ENCODE results near the gene ATRNL1. TPM values are rescaled to one million over a fixed set of nuclear protein-coding genes. Genes with fewer than 3 reads are reported as not detected.

ATRNL1 gene
- total RNA-seq, 1 experiment from 2014 or later = 1.3 TPM

DNA sequence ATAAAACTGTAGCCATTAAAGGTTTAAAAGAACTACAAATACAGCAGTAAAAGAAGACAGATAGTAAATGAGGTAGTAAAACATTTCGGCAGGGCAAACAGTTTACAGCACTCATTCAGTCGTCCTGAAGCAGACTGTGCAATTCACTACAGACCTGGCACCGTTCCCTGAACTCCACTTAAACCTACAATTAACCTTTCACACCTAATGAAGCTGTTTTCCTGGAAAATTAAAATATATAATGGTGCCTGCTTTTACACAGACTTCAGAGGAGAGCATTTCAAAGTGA, 844.5 kb downstream of the ATRNL1 start:
- no peak overlapping the region for H3K4me3 ChIP-seq (replicated peaks in 1 of 2; ENCODE audit: low read depth in 1 of 2, low read length in 2 of 2)
- peaks cover 44% of the 10 kb centered on the region for H3K27me3 ChIP-seq (ENCODE audit: insufficient read depth, low read length)
- H3K36me3 ChIP-seq (ENCODE audit: control insufficient read depth in 1 of 2, insufficient read depth in 2 of 2, low read length in 2 of 2) = no peaks in the 10 kb centered on the region
- CTCF ChIA-PET = no interaction called here
- TF ChIP-seq, protein P1, sequence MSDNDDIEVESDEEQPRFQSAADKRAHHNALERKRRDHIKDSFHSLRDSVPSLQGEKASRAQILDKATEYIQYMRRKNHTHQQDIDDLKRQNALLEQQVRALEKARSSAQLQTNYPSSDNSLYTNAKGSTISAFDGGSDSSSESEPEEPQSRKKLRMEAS (IDR thresholded peaks at IDR 0.05) = no peak
- TF ChIP-seq ELF1 (IDR thresholded peaks at IDR 0.05; ENCODE audit: borderline replicate concordance, low read depth) (no peak), ZNF274 (IDR thresholded peaks at IDR 0.05; ENCODE audit: low read depth, low read length) (no peak), POLR2A (IDR thresholded peaks at IDR 0.05; ENCODE audit: borderline replicate concordance, extremely low read depth, insufficient read depth, insufficient read length) (no peak), SP1 (IDR thresholded peaks at IDR 0.05; ENCODE audit: low read depth) (no peak), SIN3A (IDR thresholded peaks at IDR 0.05; ENCODE audit: low read depth) (no peak), EGR1 (IDR thresholded peaks at IDR 0.05; ENCODE audit: low read depth) (no peak)
- TF ChIP-seq, protein P2, sequence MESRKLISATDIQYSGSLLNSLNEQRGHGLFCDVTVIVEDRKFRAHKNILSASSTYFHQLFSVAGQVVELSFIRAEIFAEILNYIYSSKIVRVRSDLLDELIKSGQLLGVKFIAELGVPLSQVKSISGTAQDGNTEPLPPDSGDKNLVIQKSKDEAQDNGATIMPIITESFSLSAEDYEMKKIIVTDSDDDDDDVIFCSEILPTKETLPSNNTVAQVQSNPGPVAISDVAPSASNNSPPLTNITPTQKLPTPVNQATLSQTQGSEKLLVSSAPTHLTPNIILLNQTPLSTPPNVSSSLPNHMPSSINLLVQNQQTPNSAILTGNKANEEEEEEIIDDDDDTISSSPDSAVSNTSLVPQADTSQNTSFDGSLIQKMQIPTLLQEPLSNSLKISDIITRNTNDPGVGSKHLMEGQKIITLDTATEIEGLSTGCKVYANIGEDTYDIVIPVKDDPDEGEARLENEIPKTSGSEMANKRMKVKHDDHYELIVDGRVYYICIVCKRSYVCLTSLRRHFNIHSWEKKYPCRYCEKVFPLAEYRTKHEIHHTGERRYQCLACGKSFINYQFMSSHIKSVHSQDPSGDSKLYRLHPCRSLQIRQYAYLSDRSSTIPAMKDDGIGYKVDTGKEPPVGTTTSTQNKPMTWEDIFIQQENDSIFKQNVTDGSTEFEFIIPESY (IDR thresholded peaks at IDR 0.05; ENCODE audit: extremely low read depth, insufficient replicate concordance, low read length) = no peak
- no peaks in the 10 kb centered on the region for H3K4me1 ChIP-seq (ENCODE audit: control insufficient read depth in 1 of 2, insufficient read depth in 2 of 2, low read length in 2 of 2)
- intact Hi-C loops (cut with micrococcal nuclease) = no loop called here
- no peaks in the 10 kb centered on the region for H3K79me2 ChIP-seq (ENCODE audit: insufficient read depth, low read length)
- POLR2A ChIA-PET = no interaction called here
- DNase-seq (ENCODE audit: low read depth, low spot score) (no peak), ATAC-seq (no peak)
- H3K27ac ChIP-seq (ENCODE audit: low read depth, low read length) = no peak overlapping the region
- no peak overlapping the region for H2AFZ ChIP-seq (ENCODE audit: low read depth, low read length, poor library complexity, severe bottlenecking)
- H3K4me2 ChIP-seq (ENCODE audit: low read length) = no peak overlapping the region
- no peaks in the 10 kb centered on the region for H3K9me2 ChIP-seq (ENCODE audit: insufficient read depth)
- no peaks in the 10 kb centered on the region for H4K20me1 ChIP-seq (ENCODE audit: insufficient read depth)
- no peaks in the 10 kb centered on the region for H3K9me3 ChIP-seq (ENCODE audit: control insufficient read depth in 1 of 2, insufficient read depth in 1 of 2, low read depth in 1 of 2, low read length in 2 of 2)
- no peak overlapping the region for H3K9ac ChIP-seq (ENCODE audit: low read length)
- RAD21 ChIA-PET (ENCODE audit: low non-redundant PET in 1 of 2, low total read pairs in 2 of 2, uncharacterized antibody in 2 of 2, unreplicated experiment in 2 of 2) = no interaction called here
- no TSS peak for BruUV-seq (replicated peaks)

DNA sequence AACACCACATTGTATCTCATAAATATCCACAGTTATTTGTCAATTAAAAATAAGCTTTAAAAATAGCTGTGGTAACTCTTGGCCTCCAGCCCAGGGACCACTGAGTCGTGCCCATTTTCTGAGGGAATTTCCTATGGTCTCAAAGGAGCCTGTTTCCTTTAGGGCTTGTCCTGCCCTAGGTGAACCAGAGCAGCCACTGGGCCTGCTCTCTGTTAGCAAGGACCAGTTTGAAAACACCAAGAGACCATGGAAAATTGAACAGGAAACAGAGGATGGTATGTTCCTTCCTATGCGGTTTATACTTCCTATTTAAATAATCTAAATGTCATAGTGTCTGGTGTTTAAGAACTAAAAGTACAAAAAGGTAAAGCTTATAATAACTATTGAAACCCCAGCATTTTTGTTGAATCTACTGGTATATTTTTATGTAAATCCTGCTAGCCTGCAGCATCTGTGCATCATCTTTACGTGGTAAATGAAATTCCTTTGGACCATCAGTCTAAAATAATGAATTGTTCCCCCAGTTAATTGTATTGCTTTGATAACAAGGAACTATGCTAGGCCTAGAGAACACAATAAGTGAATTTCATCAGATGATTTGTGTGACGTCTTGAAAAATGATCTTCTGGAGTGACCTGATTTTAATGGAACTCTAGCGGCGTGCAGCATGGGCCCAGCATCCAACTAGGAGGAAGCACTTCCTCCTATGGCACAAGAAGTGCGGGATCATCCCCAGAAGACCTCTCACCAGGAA, 846.1 kb downstream of the ATRNL1 start:
- POLR2A ChIA-PET = no interaction called here
- Histone ChIP-seq H3K9me2 (ENCODE audit: insufficient read depth) (no peaks in the 10 kb centered on the region), H3K4me1 (ENCODE audit: control insufficient read depth in 1 of 2, insufficient read depth in 2 of 2, low read length in 2 of 2) (no peaks in the 10 kb centered on the region), H4K20me1 (ENCODE audit: insufficient read depth) (no peaks in the 10 kb centered on the region), H3K36me3 (ENCODE audit: control insufficient read depth in 1 of 2, insufficient read depth in 2 of 2, low read length in 2 of 2) (no peaks in the 10 kb centered on the region), H3K4me2 (ENCODE audit: low read length) (no peak overlapping the region), H3K9ac (ENCODE audit: low read length) (no peak overlapping the region), H3K9me3 (ENCODE audit: control insufficient read depth in 1 of 2, insufficient read depth in 1 of 2, low read depth in 1 of 2, low read length in 2 of 2) (no peaks in the 10 kb centered on the region), H3K79me2 (ENCODE audit: insufficient read depth, low read length) (no peaks in the 10 kb centered on the region), H3K27ac (ENCODE audit: low read depth, low read length) (no peak overlapping the region), H3K4me3 (replicated peaks in 1 of 2; ENCODE audit: low read depth in 1 of 2, low read length in 2 of 2) (no peak overlapping the region), H2AFZ (ENCODE audit: low read depth, low read length, poor library complexity, severe bottlenecking) (no peak overlapping the region), H3K27me3 (ENCODE audit: insufficient read depth, low read length) (peaks cover 35% of the 10 kb centered on the region)
- no TSS peak for BruUV-seq (replicated peaks)
- DNase-seq (ENCODE audit: low read depth, low spot score) (no peak), ATAC-seq (no peak)
- intact Hi-C loops (cut with micrococcal nuclease) = no loop called here
- RAD21 ChIA-PET (ENCODE audit: low non-redundant PET in 1 of 2, low total read pairs in 2 of 2, uncharacterized antibody in 2 of 2, unreplicated experiment in 2 of 2) = no interaction called here
- CTCF ChIA-PET = no interaction called here
- TF ChIP-seq, protein P3, sequence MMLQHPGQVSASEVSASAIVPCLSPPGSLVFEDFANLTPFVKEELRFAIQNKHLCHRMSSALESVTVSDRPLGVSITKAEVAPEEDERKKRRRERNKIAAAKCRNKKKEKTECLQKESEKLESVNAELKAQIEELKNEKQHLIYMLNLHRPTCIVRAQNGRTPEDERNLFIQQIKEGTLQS (IDR thresholded peaks at IDR 0.05) = no peak
- TF ChIP-seq CEBPB (IDR thresholded peaks at IDR 0.05; ENCODE audit: low read depth) = no peak
- no peak for TF ChIP-seq JUND (IDR thresholded peaks at IDR 0.05)
- TF ChIP-seq RAD21 (IDR thresholded peaks at IDR 0.05; ENCODE audit: low read depth) = no peak
- TF ChIP-seq POLR2AphosphoS5 (IDR thresholded peaks at IDR 0.05; ENCODE audit: low read depth, low read length) = no peak
- TF ChIP-seq POLR2A (IDR thresholded peaks at IDR 0.05; ENCODE audit: borderline replicate concordance, extremely low read depth, insufficient read depth, insufficient read length) = no peak
- no peak for TF ChIP-seq SP1 (IDR thresholded peaks at IDR 0.05; ENCODE audit: low read depth)
- no peak for TF ChIP-seq YY1 (IDR thresholded peaks at IDR 0.05; ENCODE audit: extremely low read depth, insufficient replicate concordance, low read depth, low read length)
- TF ChIP-seq, protein P4, sequence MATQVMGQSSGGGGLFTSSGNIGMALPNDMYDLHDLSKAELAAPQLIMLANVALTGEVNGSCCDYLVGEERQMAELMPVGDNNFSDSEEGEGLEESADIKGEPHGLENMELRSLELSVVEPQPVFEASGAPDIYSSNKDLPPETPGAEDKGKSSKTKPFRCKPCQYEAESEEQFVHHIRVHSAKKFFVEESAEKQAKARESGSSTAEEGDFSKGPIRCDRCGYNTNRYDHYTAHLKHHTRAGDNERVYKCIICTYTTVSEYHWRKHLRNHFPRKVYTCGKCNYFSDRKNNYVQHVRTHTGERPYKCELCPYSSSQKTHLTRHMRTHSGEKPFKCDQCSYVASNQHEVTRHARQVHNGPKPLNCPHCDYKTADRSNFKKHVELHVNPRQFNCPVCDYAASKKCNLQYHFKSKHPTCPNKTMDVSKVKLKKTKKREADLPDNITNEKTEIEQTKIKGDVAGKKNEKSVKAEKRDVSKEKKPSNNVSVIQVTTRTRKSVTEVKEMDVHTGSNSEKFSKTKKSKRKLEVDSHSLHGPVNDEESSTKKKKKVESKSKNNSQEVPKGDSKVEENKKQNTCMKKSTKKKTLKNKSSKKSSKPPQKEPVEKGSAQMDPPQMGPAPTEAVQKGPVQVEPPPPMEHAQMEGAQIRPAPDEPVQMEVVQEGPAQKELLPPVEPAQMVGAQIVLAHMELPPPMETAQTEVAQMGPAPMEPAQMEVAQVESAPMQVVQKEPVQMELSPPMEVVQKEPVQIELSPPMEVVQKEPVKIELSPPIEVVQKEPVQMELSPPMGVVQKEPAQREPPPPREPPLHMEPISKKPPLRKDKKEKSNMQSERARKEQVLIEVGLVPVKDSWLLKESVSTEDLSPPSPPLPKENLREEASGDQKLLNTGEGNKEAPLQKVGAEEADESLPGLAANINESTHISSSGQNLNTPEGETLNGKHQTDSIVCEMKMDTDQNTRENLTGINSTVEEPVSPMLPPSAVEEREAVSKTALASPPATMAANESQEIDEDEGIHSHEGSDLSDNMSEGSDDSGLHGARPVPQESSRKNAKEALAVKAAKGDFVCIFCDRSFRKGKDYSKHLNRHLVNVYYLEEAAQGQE (IDR thresholded peaks at IDR 0.05; ENCODE audit: low read depth) = no peak
- no peak for TF ChIP-seq EGR1 (IDR thresholded peaks at IDR 0.05; ENCODE audit: low read depth)
- no peak for TF ChIP-seq CBX3 (IDR thresholded peaks at IDR 0.05; ENCODE audit: low read depth)
